HG03565 (cell line): ENCODE measurements around the gene GTPBP10.
"Not testable (repeated sequence)": the region's sequence is repeated elsewhere in the genome, so short reads cannot be mapped to it uniquely, and the experiment has no call there.

Experiments
- ATAC-seq: cut with Tn5 transposase; IDR thresholded peaks from one replicate; pipeline ENCODE4 v1.9.1; 2021; ENCODE audit warnings: mild to moderate bottlenecking, moderate library complexity; ENCODE audit not compliant: unreplicated experiment

The GTPBP10 gene

GRCh38 chr7:90350032-90350431, 3.5 kb downstream of the GTPBP10 start:
- ATAC-seq, result not testable (repeated sequence)

GRCh38 chr7:90351987-90352386, 5.5 kb downstream of the GTPBP10 start:
- no peak for ATAC-seq

GRCh38 chr7:90383422-90383821, 36.9 kb downstream of the GTPBP10 start:
- no peak for ATAC-seq

- no peak for ATAC-seq
These were observed 37.3 kb downstream of the GTPBP10 start for GRCh38 chr7:90383861-90384260.

- ATAC-seq, result no peak
These were observed 37.9 kb downstream of the GTPBP10 start for GRCh38 chr7:90384433-90384832.

GRCh38 chr7:90387470-90388240, 41.1 kb downstream of the GTPBP10 start:
- ATAC-seq, result no peak

GRCh38 chr7:90390926-90391325, 44.4 kb downstream of the GTPBP10 start:
- no peak for ATAC-seq

- no peak for ATAC-seq
These were observed 45.0 kb downstream of the GTPBP10 start for GRCh38 chr7:90391488-90391887.

- ATAC-seq, result no peak
These were observed 49.9 kb downstream of the GTPBP10 start for GRCh38 chr7:90396420-90396819.

GRCh38 chr7:90401989-90402388, 55.5 kb downstream of the GTPBP10 start:
- ATAC-seq, result no peak

- no peak for ATAC-seq
These were observed 56.3 kb downstream of the GTPBP10 start for GRCh38 chr7:90402785-90403173.

- ATAC-seq, result peak; percentile 96
These were observed 56.9 kb downstream of the GTPBP10 start, which contains the start of gene CLDN12 for GRCh38 chr7:90403174-90404113. Gene CLDN12, plus strand, starts transcription at chr7:90403461. Its CDS starts 9,216 bp downstream, at chr7:90412677.

- no peak for ATAC-seq
These were observed 58.3 kb downstream of the GTPBP10 start for GRCh38 chr7:90404777-90405176.

- no peak for ATAC-seq
These were observed 60.9 kb downstream of the GTPBP10 start for GRCh38 chr7:90407484-90407821.

- no peak for ATAC-seq
These were observed 61.6 kb downstream of the GTPBP10 start for GRCh38 chr7:90408142-90408541.

GRCh38 chr7:90409667-90410066, 63.2 kb downstream of the GTPBP10 start:
- no peak for ATAC-seq

- no peak for ATAC-seq
These were observed 65.0 kb downstream of the GTPBP10 start for GRCh38 chr7:90411510-90411909.

GRCh38 chr7:90412458-90413184, 66.1 kb downstream of the GTPBP10 start:
- peak; percentile 53 for ATAC-seq

GRCh38 chr7:90413185-90413528, 66.6 kb downstream of the GTPBP10 start:
- no peak for ATAC-seq

GRCh38 chr7:90421651-90422050, 75.1 kb downstream of the GTPBP10 start:
- no peak for ATAC-seq

GRCh38 chr7:90424720-90425119, 78.2 kb downstream of the GTPBP10 start:
- peak; percentile 93 for ATAC-seq
